WTC11 (cell line): ENCODE results near the gene CNTNAP2. TPM values are rescaled to one million over a fixed set of nuclear protein-coding genes. Genes with fewer than 3 reads are reported as not detected.

ENCODE experiments used
- ATAC-seq: fragments of 200-7000 bp; cut with Tn5 transposase; 2 replicates; pipeline ENCODE4 v1.10.0; 2021; ENCODE audit warnings: mild to moderate bottlenecking, moderate library complexity
- CTCF ChIA-PET: fragments of 300-600 bp; sonication (Branson Sonifier 250); formaldehyde crosslinking; loops from one replicate; lab custom pipeline; 2021; ENCODE audit warnings: antibody characterized with exemption; lab: Charles Lee
- POLR2A ChIA-PET: fragments of 350-600 bp; sonication (Branson Sonifier 250); formaldehyde crosslinking; loops from one replicate; lab custom pipeline; 2021; ENCODE audit warnings: antibody characterized with exemption; lab: Charles Lee
- DNase-seq: peaks from one replicate; pipeline ENCODE4 v3.0.0; 2021; ENCODE audit warnings: low spot score
- H3K27ac Mint-ChIP-seq: 2 replicates; pipeline ENCODE4 v1.8.0; 2021; ENCODE audit warnings: mixed read lengths
- H3K27me3 Mint-ChIP-seq: 2 replicates; pipeline ENCODE4 v1.8.0; 2021; ENCODE audit warnings: low read depth, mild to moderate bottlenecking, moderate library complexity, mixed read lengths
- H3K36me3 Mint-ChIP-seq: 2 replicates; pipeline ENCODE4 v1.8.0; 2021; ENCODE audit warnings: mixed read lengths
- H3K4me1 Mint-ChIP-seq: 2 replicates; pipeline ENCODE4 v1.8.0; 2022; ENCODE audit warnings: mixed read lengths
- H3K4me3 Mint-ChIP-seq: 2 replicates; pipeline ENCODE4 v1.8.0; 2021; ENCODE audit warnings: mild to moderate bottlenecking, moderate library complexity, mixed read lengths
- H3K9me3 Mint-ChIP-seq: 2 replicates; pipeline ENCODE4 v1.8.0; 2021; ENCODE audit warnings: mixed read lengths
- ATF1 ChIP-seq: sonication (generic); formaldehyde crosslinking; IDR thresholded peaks from 2 replicates; pipeline ENCODE4 v1.8.1; 2023; ENCODE audit warnings: mild to moderate bottlenecking, moderate library complexity, missing genetic modification reagents
- CDX4 ChIP-seq: fragments of 250-450 bp; sonication (Bioruptor Pico); IDR thresholded peaks from 2 replicates; pipeline ENCODE4 v1.9.0; 2021; ENCODE audit warnings: moderate library complexity, mild to moderate bottlenecking, inconsistent platforms, borderline replicate concordance
- CREB1 ChIP-seq: sonication (generic); formaldehyde crosslinking; IDR thresholded peaks from 2 replicates; pipeline ENCODE4 v1.8.0; 2023; ENCODE audit warnings: mild to moderate bottlenecking, missing genetic modification reagents
- CREM ChIP-seq: sonication (generic); formaldehyde crosslinking; IDR thresholded peaks from 2 replicates; pipeline ENCODE4 v1.8.1; 2022; ENCODE audit warnings: mild to moderate bottlenecking, missing genetic modification reagents, moderate library complexity
- FOXP1 ChIP-seq: sonication (generic); formaldehyde crosslinking; IDR thresholded peaks from 2 replicates; pipeline ENCODE4 v1.8.0; 2022; ENCODE audit warnings: missing genetic modification reagents, mild to moderate bottlenecking, moderate library complexity, borderline replicate concordance
- GABPB1 ChIP-seq: sonication (generic); formaldehyde crosslinking; IDR thresholded peaks from 2 replicates; pipeline ENCODE4 v1.8.1; 2023; ENCODE audit warnings: mild to moderate bottlenecking, missing genetic modification reagents
- GTF2I ChIP-seq: fragments of 250-450 bp; sonication (Bioruptor Pico); conservative IDR thresholded peaks from 2 replicates; pipeline ENCODE4 v1.4.0; 2021; ENCODE audit warnings: mild to moderate bottlenecking
- KAT7 ChIP-seq: sonication (generic); formaldehyde crosslinking; IDR thresholded peaks from 2 replicates; pipeline ENCODE4 v1.8.1; 2023; ENCODE audit warnings: missing genetic modification reagents, mild to moderate bottlenecking, borderline replicate concordance
- MAX ChIP-seq: sonication (generic); formaldehyde crosslinking; IDR thresholded peaks from 2 replicates; pipeline ENCODE4 v1.8.0; 2022; ENCODE audit warnings: mild to moderate bottlenecking, missing genetic modification reagents
- MYBL2 ChIP-seq: sonication (generic); formaldehyde crosslinking; IDR thresholded peaks from 2 replicates; pipeline ENCODE4 v1.8.1; 2023; ENCODE audit warnings: mild to moderate bottlenecking, moderate library complexity, missing genetic modification reagents
- NFE2L1 ChIP-seq: sonication (generic); formaldehyde crosslinking; IDR thresholded peaks from 2 replicates; pipeline ENCODE4 v1.8.1; 2023; ENCODE audit warnings: missing genetic modification reagents
- NFYB ChIP-seq: sonication (generic); formaldehyde crosslinking; conservative IDR thresholded peaks from 2 replicates; pipeline ENCODE4 v1.8.0; 2022; ENCODE audit warnings: low read depth, missing genetic modification reagents
- OVOL2 ChIP-seq: fragments of 250-450 bp; sonication (Bioruptor Pico); IDR thresholded peaks from 2 replicates; pipeline ENCODE4 v1.9.0; 2021; ENCODE audit warnings: mild to moderate bottlenecking, borderline replicate concordance
- PRDM15 ChIP-seq: sonication (generic); formaldehyde crosslinking; IDR thresholded peaks from 2 replicates; pipeline ENCODE4 v1.8.0; 2022; ENCODE audit warnings: missing genetic modification reagents
- PRRX2 ChIP-seq: fragments of 250-450 bp; sonication (Bioruptor Pico); IDR thresholded peaks from 2 replicates; pipeline ENCODE4 v1.8.0; 2021; ENCODE audit warnings: mild to moderate bottlenecking
- TCF7 ChIP-seq: sonication (generic); formaldehyde crosslinking; IDR thresholded peaks from 2 replicates; pipeline ENCODE4 v1.8.0; 2022; ENCODE audit warnings: mild to moderate bottlenecking, low read depth, missing genetic modification reagents, moderate library complexity
- USF1 ChIP-seq: sonication (generic); formaldehyde crosslinking; IDR thresholded peaks from 2 replicates; pipeline ENCODE4 v1.8.0; 2022; ENCODE audit warnings: mild to moderate bottlenecking, missing genetic modification reagents
- ZMAT4 ChIP-seq: fragments of 250-450 bp; sonication (Bioruptor Pico); IDR thresholded peaks from 2 replicates; pipeline ENCODE4 v1.9.0; 2021; ENCODE audit warnings: mild to moderate bottlenecking
- ZNF121 ChIP-seq: sonication (generic); formaldehyde crosslinking; IDR thresholded peaks from 2 replicates; pipeline ENCODE4 v1.8.0; 2023; ENCODE audit warnings: missing genetic modification reagents
- ZNF232 ChIP-seq: sonication (generic); formaldehyde crosslinking; IDR thresholded peaks from 2 replicates; pipeline ENCODE4 v1.8.0; 2022; ENCODE audit warnings: mild to moderate bottlenecking, missing genetic modification reagents
- ZNF263 ChIP-seq: sonication (generic); formaldehyde crosslinking; IDR thresholded peaks from 2 replicates; pipeline ENCODE4 v1.8.1; 2022; ENCODE audit warnings: low read depth, mild to moderate bottlenecking, moderate library complexity, missing genetic modification reagents
- ZNF423 ChIP-seq: fragments of 250-450 bp; sonication (Bioruptor Pico); IDR thresholded peaks from 2 replicates; pipeline ENCODE4 v2.1.2; 2022; ENCODE audit warnings: mild to moderate bottlenecking, moderate library complexity
- ZNF532 ChIP-seq: fragments of 250-450 bp; sonication (Bioruptor Pico); IDR thresholded peaks from 2 replicates; pipeline ENCODE4 v1.9.0; 2021; ENCODE audit warnings: mild to moderate bottlenecking, borderline replicate concordance
- total RNA-seq: library from RNA; stranded (reverse); gene quantifications from 3 replicates; pipeline ENCODE4 v1.2.3, GENCODE V29; 2021

CNTNAP2 gene
- total RNA-seq, 1 experiment from 2014 or later, result 63.8 TPM

GRCh38 chr7:146701166-146701565 lies 584.6 kb downstream of the CNTNAP2 start (continued):
- no peak for TF ChIP-seq ZNF423
- no peak for TF ChIP-seq GABPB1 (CRISPR knock-in tag)
- no peak for TF ChIP-seq NFE2L1 (CRISPR knock-in tag)
- no peak for TF ChIP-seq ZNF232 (CRISPR knock-in tag)
- TF ChIP-seq PRRX2 (CRISPR knock-in tag), result no peak
- no peak for TF ChIP-seq CDX4 (CRISPR knock-in tag)
- TF ChIP-seq ZNF121 (CRISPR knock-in tag), result no peak
- no peak for TF ChIP-seq MAX (CRISPR knock-in tag)
- TF ChIP-seq USF1, result no peak
- TF ChIP-seq OVOL2 (CRISPR knock-in tag), result no peak

- CTCF ChIA-PET, result no interaction called here
- TF ChIP-seq OVOL2 (CRISPR knock-in tag), result no peak
- no peak for TF ChIP-seq TCF7
- TF ChIP-seq MYBL2 (CRISPR knock-in tag), result no peak
- no peak for TF ChIP-seq ATF1
- TF ChIP-seq CREM, result no peak
- TF ChIP-seq CREB1, result no peak
- no peak for TF ChIP-seq FOXP1 (CRISPR knock-in tag)
- no peak for TF ChIP-seq ZNF532
- no peak for TF ChIP-seq GTF2I
- no peak for TF ChIP-seq NFYB (CRISPR knock-in tag)
- TF ChIP-seq ZNF263, result no peak
- TF ChIP-seq ZMAT4, result no peak
- TF ChIP-seq PRDM15, result no peak
- TF ChIP-seq KAT7 (CRISPR knock-in tag), result no peak
- H3K4me1 Mint-ChIP-seq, result no peaks in the 10 kb centered on the region
- H3K27ac Mint-ChIP-seq, result no peak overlapping the region
- no peaks in the 10 kb centered on the region for H3K36me3 Mint-ChIP-seq
- ATAC-seq (no peak), DNase-seq (no peak)
- peaks cover 6% of the 10 kb centered on the region; the same call in 1 of the 2 replicates for H3K9me3 Mint-ChIP-seq
- no peak overlapping the region for H3K4me3 Mint-ChIP-seq
- POLR2A ChIA-PET, result no interaction called here
- H3K27me3 Mint-ChIP-seq, result no peaks in the 10 kb centered on the region
Measured at GRCh38 chr7:146702898-146703297, 586.3 kb downstream of the CNTNAP2 start.
